Choroid plexus epithelial cell (primary cell): ENCODE data around the gene RASGRP1.
"Not testable (repeated sequence)": the region's sequence is repeated elsewhere in the genome, so short reads cannot be mapped to it uniquely, and the experiment has no call there.

ENCODE experiments used
- DNase-seq: peaks from one replicate; pipeline ENCODE4 v3.0.0-alpha.2; 2010; ENCODE audit warnings: low read depth
- H3K4me3 ChIP-seq: 2 replicates; pipeline ENCODE4 v1.5.1; 2011; ENCODE audit warnings: low read depth, mild to moderate bottlenecking, control low read depth, low read length, moderate library complexity
- TF ChIP-seq, protein P1 (sequence below): conservative IDR thresholded peaks from 2 replicates; pipeline ENCODE4 v1.5.1; 2011; ENCODE audit warnings: low read depth, mild to moderate bottlenecking, control low read depth, inconsistent platforms, low read length, moderate library complexity

The RASGRP1 gene

DNA sequence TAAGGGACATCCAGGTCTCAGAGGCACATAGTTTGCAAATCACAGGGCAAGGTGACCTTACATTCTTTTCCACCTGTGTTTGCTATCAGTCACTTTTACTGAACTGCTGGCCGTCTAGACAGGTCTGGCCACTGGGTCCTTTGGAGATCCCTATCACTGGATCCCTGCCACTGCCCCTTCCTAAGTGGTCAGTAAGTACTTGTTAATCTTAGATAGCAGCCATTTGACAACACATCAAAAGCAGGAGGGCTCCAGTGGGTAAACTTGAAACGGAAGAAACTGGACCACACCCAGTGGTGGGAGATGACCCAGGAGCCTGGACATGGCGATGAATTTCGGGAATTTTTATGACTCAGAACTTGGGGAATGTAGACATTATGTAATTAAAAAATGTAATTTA lies 28.9 kb upstream of the RASGRP1 start:
- DNase-seq = no peak
- no peak overlapping the region for H3K4me3 ChIP-seq
- TF ChIP-seq, protein P1, sequence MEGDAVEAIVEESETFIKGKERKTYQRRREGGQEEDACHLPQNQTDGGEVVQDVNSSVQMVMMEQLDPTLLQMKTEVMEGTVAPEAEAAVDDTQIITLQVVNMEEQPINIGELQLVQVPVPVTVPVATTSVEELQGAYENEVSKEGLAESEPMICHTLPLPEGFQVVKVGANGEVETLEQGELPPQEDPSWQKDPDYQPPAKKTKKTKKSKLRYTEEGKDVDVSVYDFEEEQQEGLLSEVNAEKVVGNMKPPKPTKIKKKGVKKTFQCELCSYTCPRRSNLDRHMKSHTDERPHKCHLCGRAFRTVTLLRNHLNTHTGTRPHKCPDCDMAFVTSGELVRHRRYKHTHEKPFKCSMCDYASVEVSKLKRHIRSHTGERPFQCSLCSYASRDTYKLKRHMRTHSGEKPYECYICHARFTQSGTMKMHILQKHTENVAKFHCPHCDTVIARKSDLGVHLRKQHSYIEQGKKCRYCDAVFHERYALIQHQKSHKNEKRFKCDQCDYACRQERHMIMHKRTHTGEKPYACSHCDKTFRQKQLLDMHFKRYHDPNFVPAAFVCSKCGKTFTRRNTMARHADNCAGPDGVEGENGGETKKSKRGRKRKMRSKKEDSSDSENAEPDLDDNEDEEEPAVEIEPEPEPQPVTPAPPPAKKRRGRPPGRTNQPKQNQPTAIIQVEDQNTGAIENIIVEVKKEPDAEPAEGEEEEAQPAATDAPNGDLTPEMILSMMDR = no peak

DNA sequence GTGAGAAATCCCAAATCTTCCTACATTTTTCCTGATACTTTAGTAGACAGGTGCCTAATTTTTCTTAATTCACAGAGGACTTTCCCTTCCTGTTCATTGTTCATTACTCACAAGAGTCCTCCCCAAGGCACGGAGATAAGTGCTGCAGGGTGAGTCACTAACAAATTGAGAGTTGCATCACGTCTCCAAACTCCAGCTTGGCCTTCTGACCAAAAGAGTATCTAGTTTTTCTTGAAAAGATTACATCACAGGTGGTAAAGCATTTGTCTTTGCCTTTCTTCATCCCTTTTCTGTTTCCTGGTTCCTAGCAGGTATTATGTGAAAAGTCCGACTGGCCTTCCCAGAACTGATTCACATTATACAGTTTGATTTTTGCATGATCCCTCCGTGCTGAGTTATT lies 24.9 kb upstream of the RASGRP1 start:
- peak; percentile 82 for DNase-seq
- H3K4me3 ChIP-seq = no peak overlapping the region
- TF ChIP-seq, protein P1 = no peak

DNA sequence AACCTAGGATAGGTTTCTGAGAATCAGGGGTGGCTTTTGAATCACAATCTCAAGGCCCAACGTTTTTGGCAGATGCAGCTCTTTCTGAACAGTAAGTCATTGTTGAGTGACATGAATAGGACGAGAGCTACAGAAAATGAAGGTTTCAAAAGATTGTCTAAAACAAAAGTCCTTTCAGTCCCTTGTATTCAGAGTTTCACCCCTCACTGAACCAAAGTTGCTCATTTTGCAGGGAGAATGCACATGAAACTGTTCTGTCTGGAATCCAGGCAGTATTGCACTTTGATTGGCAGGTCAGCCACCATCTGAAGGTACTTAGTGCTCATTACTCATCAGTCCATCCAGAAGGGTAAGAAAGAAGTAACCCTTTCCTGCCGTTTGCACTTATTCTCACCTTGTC lies 24.1 kb upstream of the RASGRP1 start:
- TF ChIP-seq, protein P1 = no peak
- H3K4me3 ChIP-seq = no peak overlapping the region
- DNase-seq = no peak

DNA sequence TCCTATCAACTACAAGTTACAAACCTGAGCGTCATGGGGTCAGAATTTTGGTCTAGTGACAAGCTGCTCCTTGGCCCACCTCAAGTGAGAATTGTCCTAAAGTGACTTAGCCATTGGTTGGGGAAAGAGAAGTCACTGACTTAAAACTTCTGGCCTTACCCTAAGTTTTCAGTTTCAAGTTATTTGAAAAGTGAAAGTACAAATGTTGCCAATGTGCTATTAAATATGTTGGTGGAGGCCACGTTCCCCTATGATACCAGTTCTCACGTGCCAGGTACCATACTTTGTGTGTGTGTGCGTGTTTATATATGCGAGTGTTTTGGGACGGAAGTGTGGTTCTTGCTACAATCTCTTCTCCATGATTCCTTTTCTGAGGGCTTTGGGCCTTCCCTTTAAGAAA lies 22.6 kb upstream of the RASGRP1 start:
- TF ChIP-seq, protein P1 = no peak
- no peak overlapping the region for H3K4me3 ChIP-seq
- no peak for DNase-seq

DNA sequence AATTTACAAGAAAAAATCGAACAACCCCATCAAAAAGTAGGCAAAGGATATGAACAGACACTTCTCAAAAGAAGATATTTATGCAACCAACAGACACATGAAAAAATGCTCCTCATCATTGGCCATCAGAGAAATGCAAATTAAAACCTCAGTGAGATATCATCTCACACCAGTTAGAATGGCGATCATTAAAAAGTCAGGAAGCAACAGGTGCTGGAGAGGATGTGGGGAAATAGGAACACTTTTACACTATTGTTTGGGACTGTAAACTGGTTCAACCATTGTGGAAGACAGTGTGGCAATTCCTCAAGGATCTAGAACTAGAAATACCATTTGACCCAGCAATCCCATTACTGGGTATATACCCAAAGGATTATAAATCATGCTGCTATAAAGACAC lies 21.4 kb upstream of the RASGRP1 start:
- H3K4me3 ChIP-seq, DNase-seq: not testable (repeated sequence)

DNA sequence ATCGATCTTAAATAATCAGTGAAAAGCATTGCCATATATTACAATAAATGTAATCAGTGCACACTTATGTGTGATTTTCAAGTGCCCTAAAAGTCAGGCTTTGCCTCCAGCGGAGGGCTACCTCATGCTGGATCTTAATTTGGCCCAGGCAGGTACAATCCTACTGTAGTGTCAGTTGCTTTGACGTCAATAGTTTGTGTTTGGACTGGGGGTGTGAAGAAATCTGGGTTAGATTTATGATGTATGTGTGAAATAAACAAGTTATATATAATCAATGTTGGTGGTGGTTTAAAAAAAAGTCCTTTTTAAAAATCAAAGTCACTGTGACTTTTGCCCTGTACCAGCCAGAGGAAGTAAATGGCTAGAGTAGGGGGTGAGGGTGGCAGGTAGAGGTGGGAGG lies 14.0 kb upstream of the RASGRP1 start:
- DNase-seq = no peak
- TF ChIP-seq, protein P1 = no peak
- H3K4me3 ChIP-seq = no peak overlapping the region

DNA sequence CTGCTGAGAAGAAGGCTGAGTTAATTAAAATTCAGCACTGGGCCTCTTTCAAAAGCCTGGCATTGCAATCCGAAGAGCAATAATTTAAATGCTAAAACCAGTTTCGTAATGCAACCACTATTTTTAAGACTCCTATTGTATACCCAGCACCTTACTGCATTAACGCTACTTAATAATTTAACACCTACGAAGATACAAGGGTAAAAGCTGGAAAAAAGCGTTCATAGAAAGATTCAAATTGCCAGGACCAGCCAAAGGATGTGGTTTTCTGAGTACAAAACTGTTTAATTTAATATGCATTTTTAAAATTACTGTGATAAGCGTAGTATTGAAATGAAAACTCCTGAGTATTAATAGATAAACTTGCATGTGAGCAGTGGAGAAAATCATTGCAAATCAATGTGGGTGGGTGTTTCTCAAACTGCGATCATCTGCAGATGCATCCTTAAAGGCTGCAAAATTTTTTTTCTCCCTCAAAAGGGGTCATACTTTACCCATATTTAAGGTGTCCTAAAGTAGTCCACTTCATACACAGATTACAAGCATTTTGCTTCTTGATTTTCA lies 12.9 kb upstream of the RASGRP1 start:
- TF ChIP-seq, protein P1 = no peak
- H3K4me3 ChIP-seq = no peak overlapping the region
- DNase-seq = no peak
